Ecto neural progenitor cell (in vitro differentiated cells): ENCODE data around the gene ZNF384.
"Not testable (repeated sequence)": the region's sequence is repeated elsewhere in the genome, so short reads cannot be mapped to it uniquely, and the experiment has no call there.

ENCODE experiments used
- DNase-seq: peaks from one replicate; pipeline ENCODE4 v3.0.0-alpha.2; 2018; ENCODE audit warnings: low spot score

The ZNF384 gene

DNA sequence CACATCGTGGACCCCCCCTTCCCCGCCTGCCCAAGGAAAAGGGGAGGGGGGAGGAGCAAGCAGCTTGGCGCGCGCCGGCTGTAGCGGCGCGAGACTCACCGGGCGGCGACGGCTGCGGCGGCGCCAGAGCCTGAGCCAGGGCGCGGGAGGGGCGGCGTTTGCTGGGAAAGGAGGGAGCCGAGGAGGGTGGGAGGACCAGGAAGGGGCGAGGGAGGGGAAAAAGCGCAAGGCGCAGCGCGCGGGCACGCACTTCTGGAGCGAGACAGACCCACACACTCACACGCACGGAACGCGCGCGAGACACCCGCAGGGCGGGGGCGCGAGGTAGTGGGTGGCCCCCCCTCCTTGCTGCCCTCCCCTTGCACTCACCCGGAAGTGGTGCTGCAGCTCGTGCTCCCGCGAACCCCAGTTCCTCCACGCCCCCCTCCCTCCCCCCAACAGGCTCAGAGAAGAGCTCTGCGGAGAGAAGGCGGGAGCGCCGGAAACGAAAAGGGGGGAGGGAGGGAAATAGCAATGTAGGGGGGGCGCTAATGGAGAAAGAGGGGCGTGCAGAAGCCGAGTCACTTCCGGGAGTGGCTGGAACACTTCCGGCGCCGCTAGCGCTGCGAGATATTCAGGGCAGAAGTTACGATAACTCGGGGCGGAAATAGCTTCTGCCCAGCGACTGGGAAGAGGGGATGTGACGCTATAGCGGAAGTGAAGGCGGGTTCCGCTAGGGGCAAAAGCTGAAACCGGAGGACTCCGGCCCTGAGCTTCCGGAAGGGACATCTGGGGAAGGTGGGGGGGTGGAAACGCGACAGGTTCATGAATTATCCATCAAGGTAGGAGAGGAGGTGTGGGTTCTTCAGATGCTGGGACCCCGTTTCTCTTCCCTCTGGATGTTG lies at the start of gene ZNF384:
Gene ZNF384, minus strand, starts transcription at position 377 of the 884 bp plus-strand sequence. CDS start 9,855 bp downstream, outside the sequence.
- peak; percentile 98 for DNase-seq

DNA sequence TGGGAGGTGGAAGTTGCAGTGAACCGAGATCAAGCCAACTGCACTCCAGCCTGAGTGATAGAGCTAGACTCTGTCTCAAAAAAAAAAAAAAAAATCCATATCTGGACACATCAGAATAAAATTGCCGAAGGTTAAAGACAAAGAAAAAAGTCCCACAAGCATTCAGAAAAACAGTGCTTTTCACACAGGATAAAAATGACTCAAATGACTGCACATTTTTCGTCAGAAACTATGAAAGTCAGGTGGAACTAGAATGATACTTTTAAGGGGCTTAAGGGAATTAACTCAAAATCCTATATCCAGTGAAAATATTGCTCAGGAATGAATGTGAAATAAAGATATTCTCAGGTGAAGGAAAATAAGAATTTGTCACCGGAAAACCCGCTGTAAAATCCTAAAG lies 47.6 kb upstream of the ZNF384 start:
- no peak for DNase-seq

DNA sequence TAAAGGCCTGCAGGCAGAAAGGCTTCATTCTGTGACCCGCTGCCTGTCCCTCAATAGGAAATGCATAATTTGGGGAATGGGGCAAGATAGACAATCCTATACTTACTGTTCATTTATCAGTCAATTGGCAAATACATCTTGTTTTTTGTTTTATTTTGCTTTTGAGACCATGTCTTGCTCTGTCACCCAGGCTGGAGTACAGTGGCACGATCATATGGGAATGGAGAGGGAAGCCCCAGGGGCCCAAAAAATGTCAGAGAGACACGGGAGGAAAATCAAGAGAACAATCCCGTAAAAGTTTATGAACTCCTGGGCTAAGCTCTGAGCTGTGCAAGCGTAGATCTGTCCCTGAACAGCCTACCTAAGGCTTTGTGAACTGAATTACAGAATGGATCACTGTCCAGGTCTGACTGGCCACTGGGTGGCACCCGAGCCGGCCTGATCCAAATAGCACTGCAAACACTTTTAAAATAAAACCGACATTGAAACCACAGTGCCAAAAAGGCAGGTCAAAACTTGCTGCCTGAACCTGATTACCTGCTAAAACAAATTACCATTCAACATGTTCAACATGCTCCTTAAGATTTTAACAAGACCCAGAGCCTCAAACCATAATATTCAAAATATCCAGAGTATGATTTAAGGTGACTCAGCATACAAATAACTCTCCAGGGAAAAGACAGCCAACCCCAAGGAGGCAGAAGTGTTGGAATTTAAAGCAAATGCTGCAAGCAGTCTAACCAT lies 46.4 kb upstream of the ZNF384 start:
- peak; percentile 74 for DNase-seq

DNA sequence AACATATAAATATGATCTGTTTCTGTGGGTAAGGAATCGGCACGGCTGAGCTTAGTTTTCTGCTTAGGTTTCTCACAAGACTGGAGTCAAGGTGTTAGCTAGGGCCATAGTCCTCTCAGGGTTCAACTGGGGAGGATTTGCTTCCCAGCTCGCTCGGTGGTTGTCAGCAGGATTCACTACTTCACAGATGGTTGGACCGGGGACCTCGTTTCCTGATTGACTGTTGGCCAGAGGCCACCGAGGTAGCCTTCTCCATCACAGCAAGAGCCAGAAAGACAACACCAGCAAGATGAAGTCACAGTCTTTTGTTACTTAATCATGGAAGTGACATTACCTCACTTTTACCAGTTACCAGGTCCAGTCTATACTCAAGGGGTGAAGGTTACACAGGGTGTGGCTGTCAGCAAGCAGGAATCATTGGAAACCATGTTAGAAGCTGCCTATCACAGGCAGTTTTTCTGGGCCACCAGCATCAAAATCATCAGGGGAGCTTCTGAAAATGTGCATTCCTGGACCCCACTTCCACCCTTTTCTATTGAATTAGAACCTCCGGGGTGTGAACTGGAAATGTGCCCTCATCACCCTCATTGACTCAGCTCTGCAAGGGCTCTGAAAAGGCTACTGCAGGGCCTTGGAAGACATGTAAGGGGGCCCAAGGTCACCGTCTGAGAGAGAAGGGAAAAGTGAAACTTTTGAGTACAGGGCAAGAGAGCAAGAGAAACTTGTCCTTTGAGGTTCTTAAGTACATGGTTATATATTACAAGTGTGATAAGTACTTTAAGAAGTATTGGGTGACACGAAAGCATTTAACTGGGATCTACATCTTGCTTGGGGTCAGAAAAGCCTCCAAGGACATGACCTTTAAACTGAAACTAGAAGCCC lies 45.6 kb upstream of the ZNF384 start:
- DNase-seq = no peak

DNA sequence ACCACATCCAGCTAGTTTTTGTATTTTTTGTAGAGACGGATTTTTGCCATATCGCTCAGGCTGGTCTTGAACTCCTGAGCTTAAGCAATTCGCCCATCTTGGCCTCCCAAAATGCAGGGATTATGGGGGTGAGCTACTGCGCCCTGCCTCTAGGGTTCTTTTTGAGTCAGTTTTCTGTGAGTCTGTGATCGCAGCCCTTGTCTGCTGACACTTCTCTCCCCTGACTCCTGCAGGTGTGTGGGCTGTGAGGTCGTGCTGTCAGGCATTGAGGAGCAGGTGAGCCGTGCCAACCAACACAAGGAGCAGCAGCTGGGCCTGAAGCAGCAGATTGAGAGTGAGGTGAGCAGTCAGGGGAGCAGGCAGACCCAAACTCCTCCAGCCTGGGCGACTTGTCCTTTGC lies 41.0 kb upstream of the ZNF384 start:
- no peak for DNase-seq

DNA sequence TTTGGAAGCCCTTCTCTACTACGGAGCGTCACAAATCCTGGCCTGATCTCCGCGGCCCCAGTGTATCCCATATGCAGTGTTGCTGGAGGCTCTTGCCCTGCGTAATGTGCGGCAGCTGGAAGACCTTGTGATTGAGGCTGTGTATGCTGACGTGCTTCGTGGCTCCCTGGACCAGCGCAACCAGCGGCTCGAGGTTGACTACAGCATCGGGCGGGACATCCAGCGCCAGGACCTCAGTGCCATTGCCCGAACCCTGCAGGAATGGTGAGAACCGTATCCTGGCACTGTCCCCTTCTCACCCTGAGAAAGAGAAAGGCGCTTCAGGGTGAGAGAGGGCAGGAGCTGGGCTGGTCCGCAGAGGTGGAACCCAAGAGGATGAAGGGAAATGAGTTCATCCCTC lies 40.0 kb upstream of the ZNF384 start:
- DNase-seq = no peak

DNA sequence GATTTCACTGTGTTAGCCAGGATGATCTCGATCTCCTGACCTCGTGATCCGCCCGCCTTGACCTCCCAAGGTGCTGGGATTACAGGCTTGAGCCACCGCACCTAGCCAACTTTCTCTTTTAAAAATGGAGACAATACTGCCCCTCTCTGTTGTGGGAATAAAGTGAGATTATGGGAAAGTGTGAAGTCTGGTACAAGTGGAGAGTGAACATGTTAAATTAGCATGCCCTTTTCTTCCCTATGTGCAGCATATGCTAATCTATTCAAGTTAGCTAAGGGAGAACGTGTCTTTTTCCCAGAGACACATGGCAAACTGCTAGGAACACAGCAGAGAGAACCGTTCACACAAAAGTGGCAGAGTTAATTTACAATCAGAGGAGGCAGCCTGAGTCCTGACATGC lies 36.2 kb upstream of the ZNF384 start:
- DNase-seq = no peak

DNA sequence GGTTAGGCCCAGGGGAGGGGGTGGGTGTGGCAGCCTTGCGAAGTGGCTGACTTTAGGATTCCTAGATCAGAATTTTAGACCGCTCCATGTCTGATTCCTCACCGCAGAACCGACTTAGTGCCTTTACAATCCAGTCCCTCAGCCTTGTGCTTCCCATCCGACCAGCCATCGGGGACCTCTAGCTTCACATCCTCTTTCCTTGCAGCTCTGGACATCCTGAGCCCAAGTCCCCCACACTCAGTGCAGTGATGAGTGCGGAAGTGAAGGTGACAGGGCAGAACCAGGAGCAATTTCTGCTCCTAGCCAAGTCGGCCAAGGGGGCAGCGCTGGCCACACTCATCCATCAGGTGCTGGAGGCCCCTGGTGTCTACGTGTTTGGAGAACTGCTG lies 35.2 kb upstream of the ZNF384 start:
- DNase-seq = peak; percentile 63

DNA sequence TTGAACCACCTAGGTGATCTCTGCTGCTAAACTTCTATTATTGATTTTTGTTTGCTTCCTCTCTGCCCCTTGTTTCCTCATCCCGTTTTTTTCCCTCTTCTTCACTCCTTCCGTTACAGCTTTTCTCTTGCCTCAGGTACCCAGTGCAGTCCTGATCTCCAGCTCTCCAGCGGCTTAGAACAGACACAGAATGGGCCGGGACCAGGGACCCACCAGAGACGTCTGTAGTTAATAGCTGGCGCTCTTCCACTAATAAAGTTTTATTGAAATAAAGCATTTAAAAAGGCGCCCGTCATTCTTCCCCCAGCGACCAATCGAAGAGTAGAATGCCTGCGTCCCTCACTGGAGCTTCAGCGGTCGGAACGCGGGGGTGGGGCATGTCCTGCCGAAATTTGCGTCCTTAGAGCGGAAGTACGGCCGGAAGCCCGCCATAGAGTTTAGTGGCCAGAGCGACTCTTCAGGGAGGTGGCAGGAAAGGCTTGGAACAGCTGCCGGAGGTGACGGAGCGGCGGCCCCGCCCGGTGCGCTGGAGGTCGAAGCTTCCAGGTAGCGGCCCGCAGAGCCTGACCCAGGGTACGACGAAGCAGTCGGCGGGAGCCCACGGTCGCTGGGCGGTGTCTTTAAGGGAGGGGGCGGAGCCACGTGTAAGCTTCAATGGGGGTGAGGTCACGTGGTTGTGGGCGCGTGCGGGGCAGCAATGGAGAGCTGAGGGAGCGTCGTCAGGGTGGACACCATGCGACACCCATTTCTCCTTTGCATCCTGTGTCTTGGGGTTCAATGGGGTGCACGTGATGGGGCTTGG lies 34.6 kb upstream of the ZNF384 start, which contains the start of gene COPS7A:
Gene COPS7A, plus strand, starts transcription at position 440 of the 802 bp plus-strand sequence. CDS start 611 bp downstream, outside the sequence.
- DNase-seq = peak; percentile 99

DNA sequence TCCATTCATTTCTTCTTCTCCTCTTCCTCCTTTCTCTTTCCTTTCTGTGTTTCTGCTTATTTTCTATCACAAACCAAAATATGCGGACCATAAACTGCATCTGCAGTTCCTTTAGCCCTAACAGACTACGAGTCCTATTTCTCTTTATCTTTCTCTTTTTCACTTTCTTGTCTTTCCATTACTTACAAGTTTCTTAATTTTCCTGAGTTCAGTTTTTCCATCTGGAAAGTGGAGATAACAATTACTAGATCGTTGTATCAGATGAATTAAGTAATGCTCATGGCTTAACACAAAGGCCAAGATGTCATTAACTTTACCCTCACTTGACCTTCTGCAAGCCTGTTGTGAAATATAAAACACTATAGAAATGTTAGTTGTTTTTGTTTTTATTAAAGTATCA lies 33.7 kb upstream of the ZNF384 start:
- DNase-seq = no peak

DNA sequence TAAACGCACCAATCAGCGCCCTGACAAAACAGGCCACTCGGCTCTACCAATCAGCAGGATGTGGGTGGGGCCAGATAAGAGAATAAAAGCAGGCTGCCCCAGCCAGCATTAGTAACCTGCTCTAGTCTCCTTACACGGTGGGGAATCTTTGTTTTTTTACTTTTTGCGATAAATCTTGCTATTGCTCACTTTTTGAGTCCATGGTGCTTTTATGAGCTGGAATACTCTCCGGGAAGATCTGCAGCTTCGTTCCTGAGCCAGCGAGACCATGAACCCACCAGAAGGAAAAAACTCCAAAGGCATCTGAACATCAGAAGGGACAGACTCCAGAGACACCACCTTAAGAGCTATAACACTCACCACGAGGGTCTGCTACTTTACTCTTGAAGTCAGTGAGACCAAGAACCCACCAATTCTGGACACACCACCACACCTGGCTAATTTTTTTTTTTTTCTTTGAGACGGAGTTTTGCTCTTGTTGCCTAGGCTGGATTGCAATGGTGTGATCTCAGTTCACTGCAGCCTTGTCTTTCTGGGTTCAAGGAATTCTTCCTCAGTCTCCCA lies 27.8 kb upstream of the ZNF384 start:
- no peak for DNase-seq

DNA sequence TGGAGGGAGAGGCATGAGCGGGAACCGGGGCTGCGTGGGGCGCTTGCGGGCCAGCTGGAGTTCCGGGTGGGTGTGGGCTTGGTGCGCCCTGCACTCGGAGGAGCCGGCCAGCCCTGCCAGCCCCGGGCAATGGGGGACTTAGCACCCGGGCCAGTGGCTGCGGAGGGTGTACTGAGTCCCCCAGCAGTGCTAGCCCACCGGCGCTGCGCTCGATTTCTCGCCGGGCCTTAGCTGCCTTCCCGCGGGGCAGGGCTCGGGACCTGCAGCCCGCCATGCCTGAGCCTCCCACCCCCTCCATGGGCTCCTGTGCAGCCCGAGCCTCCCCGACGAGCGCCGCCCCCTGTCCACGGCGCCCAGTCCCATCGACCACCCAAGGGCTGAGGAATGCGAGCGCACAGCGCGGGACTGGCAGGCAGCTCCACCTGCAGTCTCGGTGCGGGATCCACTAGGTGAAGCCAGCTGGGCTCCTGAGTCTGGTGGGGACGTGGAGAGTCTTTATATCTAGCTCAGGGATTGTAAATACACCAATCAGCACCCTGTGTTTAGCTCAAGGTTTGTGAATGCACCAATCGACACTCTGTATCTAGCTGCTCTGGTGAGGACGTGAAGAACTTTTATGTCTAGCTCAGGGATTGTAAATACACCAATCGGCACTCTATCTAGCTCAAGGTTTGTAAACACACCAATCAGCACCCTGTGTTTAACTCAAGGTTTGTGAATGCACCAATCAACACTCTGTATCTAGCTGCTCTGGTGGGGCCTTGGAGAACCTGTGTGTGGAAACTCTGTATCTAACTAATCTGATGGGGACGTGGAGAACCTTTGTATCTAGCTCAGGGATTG lies 27.1 kb upstream of the ZNF384 start:
- not testable (repeated sequence) for DNase-seq

DNA sequence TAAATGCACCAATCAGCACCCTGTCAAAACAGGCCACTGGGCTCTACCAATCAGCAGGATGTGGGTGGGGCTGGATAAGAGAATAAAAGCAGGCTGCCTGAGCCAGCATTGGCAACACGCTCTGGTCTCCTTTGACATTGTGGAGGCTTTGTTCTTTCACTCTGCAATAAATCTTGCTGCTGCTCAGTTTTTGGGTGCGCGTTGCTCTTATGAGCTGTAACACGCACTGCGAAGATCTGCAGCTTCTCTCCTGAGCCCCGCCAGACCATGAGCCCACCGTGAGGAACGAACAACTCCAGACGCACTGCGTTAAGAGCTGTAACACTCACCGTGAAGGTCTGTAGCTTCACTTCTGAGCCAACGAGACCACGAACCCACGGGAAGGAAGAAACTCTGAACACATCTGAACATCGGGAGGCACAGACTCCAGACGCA lies 19.8 kb upstream of the ZNF384 start:
- DNase-seq = no peak

DNA sequence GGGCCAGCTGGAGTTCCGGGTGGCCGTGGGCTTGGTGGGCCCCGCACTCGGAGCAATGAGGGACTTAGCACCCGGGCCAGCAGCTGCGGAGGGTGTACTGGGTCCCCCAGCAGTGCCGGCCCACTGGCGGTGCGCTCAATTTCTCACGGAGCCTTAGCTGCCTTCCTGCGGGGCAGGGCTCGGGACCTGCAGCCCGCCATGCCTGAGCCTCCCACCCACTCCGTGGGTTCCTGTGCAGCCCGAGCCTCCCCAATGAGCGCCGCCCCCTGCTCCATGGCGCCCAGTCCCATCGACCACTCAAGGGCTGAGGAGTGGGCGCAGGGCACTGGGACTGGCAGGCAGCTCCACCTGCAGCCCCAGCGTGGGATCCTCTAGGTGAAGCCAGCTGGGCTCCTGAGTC lies 19.2 kb upstream of the ZNF384 start:
- DNase-seq = not testable (repeated sequence)

DNA sequence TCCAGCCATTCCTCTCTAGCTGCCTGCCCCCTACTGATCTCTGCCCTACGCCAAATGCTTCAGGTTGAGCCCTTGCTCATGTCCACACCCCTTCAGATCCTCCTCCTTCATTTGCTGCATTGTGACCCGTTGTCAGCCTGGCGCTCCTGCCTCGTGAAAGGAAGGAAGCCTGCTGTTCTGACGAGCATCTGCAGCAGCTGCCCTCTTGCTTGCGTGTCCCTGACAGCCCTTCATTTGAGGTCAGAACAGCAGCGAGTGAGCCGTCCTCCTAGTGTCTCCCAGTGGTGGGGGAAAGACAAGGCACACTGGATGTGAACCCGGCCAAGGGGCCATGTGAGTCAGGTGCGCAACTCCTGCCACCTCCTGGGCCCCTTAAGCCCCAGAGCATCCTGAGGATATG lies 14.5 kb upstream of the ZNF384 start:
- peak; percentile 66 for DNase-seq

DNA sequence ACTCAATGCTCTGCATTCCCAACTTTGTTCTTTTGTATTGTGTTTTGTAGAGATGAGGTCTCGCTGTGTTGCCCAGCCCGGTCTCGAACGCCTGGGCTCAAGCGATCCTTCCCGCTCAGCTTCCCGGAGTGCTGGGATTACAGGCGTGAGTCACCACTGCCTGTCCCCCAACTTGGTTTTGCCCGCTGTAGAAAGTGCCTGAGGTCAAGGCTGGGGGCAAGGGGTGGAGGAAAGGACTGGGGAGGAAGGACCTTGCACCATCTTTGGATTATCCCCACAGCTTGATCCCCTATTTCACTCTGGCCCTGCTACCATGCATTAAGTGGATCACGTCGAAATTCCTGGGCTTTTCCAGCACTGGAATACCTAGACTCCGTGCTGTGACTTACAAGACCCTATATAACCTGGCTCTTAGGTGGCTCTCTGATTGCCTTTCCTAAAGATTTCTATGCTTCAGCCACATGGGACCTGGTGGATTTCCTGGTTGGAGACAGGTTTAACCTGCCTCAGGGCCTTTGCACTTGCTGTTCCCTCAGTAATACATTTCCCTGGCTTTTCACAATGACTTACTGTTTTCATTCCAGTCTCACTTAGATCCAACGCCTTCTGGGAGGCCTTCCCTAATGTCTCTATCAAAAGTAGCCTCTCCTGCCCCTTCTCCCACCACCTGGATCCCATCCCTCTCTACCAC lies 12.0 kb upstream of the ZNF384 start:
- peak; percentile 58 for DNase-seq

DNA sequence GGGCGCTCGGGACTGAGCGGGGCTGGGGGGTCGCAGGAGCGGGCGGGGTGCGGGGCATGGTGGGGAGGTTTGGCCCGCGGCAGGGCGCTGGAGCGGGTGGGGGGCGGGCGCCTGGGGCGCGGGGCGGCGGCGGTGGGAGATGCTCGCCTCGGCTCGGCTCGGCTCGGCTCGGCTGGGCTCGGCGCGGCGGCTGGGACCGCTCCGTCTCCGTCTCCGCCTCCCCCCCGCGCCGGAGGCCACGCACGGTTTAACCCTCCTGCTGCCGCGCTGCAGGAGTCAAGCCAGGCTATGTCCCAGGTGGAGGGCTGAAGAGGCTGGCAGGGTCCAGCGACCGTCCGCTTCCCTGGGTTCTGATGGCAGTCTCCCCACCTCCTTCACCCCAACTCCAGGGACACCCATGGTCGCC lies 11.5 kb upstream of the ZNF384 start, which contains the start of gene PIANP:
Gene PIANP, minus strand, starts transcription at position 170 of the 406 bp plus-strand sequence. CDS start 2,754 bp downstream, outside the sequence.
- DNase-seq = no peak

DNA sequence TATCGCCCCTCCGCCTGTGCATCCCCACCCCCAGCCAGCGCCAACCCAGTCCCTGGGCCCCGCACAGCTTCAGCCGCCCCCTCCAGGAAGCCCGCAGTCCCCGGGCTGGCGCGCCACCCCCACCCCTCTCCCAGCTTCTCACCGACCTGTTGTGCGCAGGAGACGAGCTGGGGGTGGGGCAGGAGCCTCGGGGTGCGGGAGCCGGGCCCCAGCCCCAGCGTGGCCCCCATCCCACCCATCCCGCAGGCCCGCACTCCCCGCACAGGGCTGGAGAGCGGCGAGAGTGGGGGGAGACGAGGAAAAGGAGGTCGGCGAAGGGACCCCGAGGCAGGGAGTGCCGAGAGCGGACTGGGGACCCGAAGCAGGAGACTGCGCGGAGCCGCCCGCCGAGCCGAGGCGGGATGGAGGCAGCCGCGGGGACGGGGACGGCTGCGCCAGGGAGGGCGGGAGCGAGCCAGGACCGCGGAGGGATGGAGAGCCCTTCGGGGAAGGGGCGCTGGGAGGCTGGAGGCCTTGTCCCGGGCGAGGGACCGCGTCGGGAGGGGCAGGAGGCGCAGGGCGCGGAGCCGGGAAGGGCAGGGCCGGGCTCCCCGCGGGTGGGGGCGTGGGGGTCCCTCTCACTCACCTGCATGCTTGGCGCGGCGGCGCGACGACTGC lies 10.9 kb upstream of the ZNF384 start:
- peak; percentile 82 for DNase-seq
